ENCODE data around the gene CYP26B1. TPM values are rescaled to one million over a fixed set of nuclear protein-coding genes. Genes with fewer than 3 reads are reported as not detected.

Gene CYP26B1
- total and polyA plus RNA-seq, 2 experiments from 2014 or later, result 3.9 to 6.5 TPM

DNA sequence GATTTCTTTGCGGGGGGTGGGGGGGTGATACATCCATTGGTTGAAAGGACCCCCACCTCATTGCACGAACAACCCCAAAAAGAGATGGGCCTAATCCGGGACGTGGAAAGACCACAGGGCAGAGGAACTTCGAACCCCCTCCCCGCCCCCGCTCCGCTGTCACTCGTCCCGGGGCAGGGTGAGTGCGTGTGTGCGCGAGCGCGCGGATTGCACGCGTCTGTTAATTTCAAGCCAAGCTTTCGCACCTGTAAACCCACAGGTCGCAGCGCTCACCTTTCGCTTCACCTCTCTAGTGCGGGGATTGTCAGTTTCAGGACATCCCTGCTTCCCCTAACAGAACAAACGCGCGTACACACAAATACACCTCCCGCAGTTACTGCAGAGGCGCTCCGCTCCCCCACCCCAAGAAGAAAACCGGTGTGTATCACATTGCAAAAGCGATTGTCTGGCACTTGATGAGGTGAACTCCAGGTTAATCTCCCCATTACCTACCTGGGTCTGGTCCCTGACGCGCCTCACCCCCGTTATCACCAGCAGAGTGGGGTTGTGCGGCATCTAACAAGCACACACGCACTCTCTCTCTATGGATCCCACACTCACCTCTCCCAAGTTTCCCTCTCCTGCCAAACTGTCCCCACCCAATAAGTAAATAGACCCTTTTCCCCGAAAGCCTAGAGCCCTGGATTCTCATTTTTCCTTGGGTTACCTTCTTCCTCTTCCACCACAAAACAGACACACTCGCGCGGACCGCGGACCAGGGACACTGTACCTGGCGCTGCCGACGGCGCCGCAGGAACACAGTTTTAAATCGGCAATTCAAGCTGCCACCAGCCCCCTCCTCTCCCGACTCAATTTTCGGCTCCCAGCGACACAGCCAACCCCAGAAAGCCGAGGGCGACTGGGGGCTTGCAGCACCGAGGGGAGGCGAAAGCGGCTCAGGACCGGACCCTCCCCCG lies 1.0 kb downstream of the CYP26B1 start:
- Histone ChIP-seq H3K36me3 (replicated peaks; ENCODE audit: insufficient read depth, low read depth) (no peaks in the 10 kb centered on the region), H3K27ac (peak overlapping the region; percentile 83), H3K9me3 (ENCODE audit: low read depth) (no peaks in the 10 kb centered on the region), H2AFZ (peak overlapping the region; percentile 11), H3K79me2 (no peaks in the 10 kb centered on the region), H3K27me3 (peaks cover 70% of the 10 kb centered on the region), H3K4me1 (ENCODE audit: insufficient read depth) (peaks cover 53% of the 10 kb centered on the region), H3K4me2 (peak overlapping the region; percentile 96), H3K4me3 (peak overlapping the region; percentile 52), H4K20me1 (ENCODE audit: insufficient read depth, poor library complexity, severe bottlenecking) (no peaks in the 10 kb centered on the region), H3K9me2 (replicated peaks; ENCODE audit: insufficient read depth) (no peaks in the 10 kb centered on the region)
- DNase-seq (ENCODE audit: low spot score), result peak; percentile 10
- TF ChIP-seq CTCF (IDR thresholded peaks at IDR 0.05; ENCODE audit: poor library complexity) (no peak), EZH2 (IDR thresholded peaks at IDR 0.05; ENCODE audit: borderline replicate concordance) (peak; percentile 99), EZH2phosphoT487 (IDR thresholded peaks at IDR 0.05; ENCODE audit: low read depth, severe bottlenecking, unreplicated experiment) (peak; percentile 19)
- 5% methylated on average over 57 of the region's 58 CpGs for WGBS (ENCODE audit: low lambda C conversion rate, missing lambda C conversion rate)

GRCh38 chr2:72145658-72146329 lies 1.9 kb downstream of the CYP26B1 start:
- Histone ChIP-seq H3K27me3 (peaks cover 70% of the 10 kb centered on the region), H4K20me1 (ENCODE audit: insufficient read depth, poor library complexity, severe bottlenecking) (no peaks in the 10 kb centered on the region), H3K4me3 (peak overlapping the region; percentile 70), H3K4me1 (ENCODE audit: insufficient read depth) (peaks cover 53% of the 10 kb centered on the region), H3K9me3 (ENCODE audit: low read depth) (no peaks in the 10 kb centered on the region), H2AFZ (peak overlapping the region; percentile 60), H3K79me2 (no peaks in the 10 kb centered on the region), H3K9me2 (replicated peaks; ENCODE audit: insufficient read depth) (no peaks in the 10 kb centered on the region), H3K36me3 (replicated peaks; ENCODE audit: insufficient read depth, low read depth) (no peaks in the 10 kb centered on the region), H3K4me2 (peak overlapping the region; percentile 96), H3K27ac (peak overlapping the region; percentile 83)
- peak; percentile 6 for DNase-seq (ENCODE audit: low spot score)
- whole genome bisulfite sequencing (ENCODE audit: low lambda C conversion rate, missing lambda C conversion rate), result 2% methylated on average over 33 of the region's 33 CpGs
- TF ChIP-seq CTCF (IDR thresholded peaks at IDR 0.05; ENCODE audit: poor library complexity) (no peak), EZH2 (IDR thresholded peaks at IDR 0.05; ENCODE audit: borderline replicate concordance) (peak; percentile 22), EZH2phosphoT487 (IDR thresholded peaks at IDR 0.05; ENCODE audit: low read depth, severe bottlenecking, unreplicated experiment) (peak; percentile 7)

DNA sequence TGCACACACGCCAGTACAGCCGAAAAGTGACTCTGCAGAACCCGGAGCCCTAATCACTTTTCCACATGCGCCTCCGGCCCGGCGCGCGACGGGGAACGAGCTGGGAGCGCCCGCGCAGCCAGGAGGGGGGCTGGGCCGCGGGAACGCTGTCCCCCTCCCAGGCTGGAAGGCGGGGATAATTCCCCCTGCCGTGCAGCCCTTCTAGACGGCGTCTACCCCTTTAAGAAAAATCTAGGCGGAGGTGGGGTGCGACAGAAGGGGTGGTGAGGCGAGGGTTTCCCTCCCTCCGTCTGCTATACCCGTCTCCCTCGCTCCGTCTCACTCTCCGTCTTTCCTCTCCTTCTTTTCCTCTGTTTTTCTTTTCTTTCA lies 2.4 kb downstream of the CYP26B1 start:
- no peaks in the 10 kb centered on the region for H3K9me2 ChIP-seq (replicated peaks; ENCODE audit: insufficient read depth)
- no peak for TF ChIP-seq CTCF (IDR thresholded peaks at IDR 0.05; ENCODE audit: poor library complexity)
- peak; percentile 80 for TF ChIP-seq EZH2 (IDR thresholded peaks at IDR 0.05; ENCODE audit: borderline replicate concordance)
- peak; percentile 31 for TF ChIP-seq EZH2phosphoT487 (IDR thresholded peaks at IDR 0.05; ENCODE audit: low read depth, severe bottlenecking, unreplicated experiment)
- peak; percentile 55 for DNase-seq (ENCODE audit: low spot score)
- H3K27ac ChIP-seq, result peak overlapping the region; percentile 83
- no peaks in the 10 kb centered on the region for H3K9me3 ChIP-seq (ENCODE audit: low read depth)
- 2% methylated on average over 29 of the region's 29 CpGs for WGBS (ENCODE audit: low lambda C conversion rate, missing lambda C conversion rate)
- H4K20me1 ChIP-seq (ENCODE audit: insufficient read depth, poor library complexity, severe bottlenecking), result no peaks in the 10 kb centered on the region
- peak overlapping the region; percentile 60 for H2AFZ ChIP-seq
- no peaks in the 10 kb centered on the region for H3K36me3 ChIP-seq (replicated peaks; ENCODE audit: insufficient read depth, low read depth)
- peaks cover 70% of the 10 kb centered on the region for H3K27me3 ChIP-seq
- peak overlapping the region; percentile 96 for H3K4me2 ChIP-seq
- no peaks in the 10 kb centered on the region for H3K79me2 ChIP-seq
- peak overlapping the region; percentile 70 for H3K4me3 ChIP-seq
- H3K4me1 ChIP-seq (ENCODE audit: insufficient read depth), result peaks cover 53% of the 10 kb centered on the region
